Measurements from ENCODE around the gene OR4X1. TPM values are rescaled to one million over a fixed set of nuclear protein-coding genes. Genes with fewer than 3 reads are reported as not detected.
"Not testable (repeated sequence)": the region's sequence is repeated elsewhere in the genome, so short reads cannot be mapped to it uniquely, and the experiment has no call there.

The OR4X1 gene
- total RNA-seq (not detected), polyA plus RNA-seq (not detected)
- long read RNA-seq, donor 1: 0 reads
- long read RNA-seq, donor 2: 0 reads
- long read RNA-seq, donor 3: 0 reads
- long read RNA-seq, donor 4: 0 reads
- long read RNA-seq, donor 5: 0 reads

- Histone ChIP-seq H3K27ac (ENCODE audit: low read depth in 1 of 2, low read length in 1 of 2) (no peak within 1 kb of the TSS), H3K4me3 (no peak within 1 kb of the TSS), H3K4me1 (ENCODE audit: control insufficient read depth in 5 of 5, insufficient read depth in 5 of 5, low read length in 5 of 5) (no peaks in the 10 kb centered on the region), H3K9me3 (ENCODE audit: control insufficient read depth in 4 of 4, insufficient read depth in 3 of 4, low read length in 3 of 4) (no peaks in the 10 kb centered on the region), H3K36me3 (ENCODE audit: control insufficient read depth in 4 of 4, insufficient read depth in 4 of 4, low read length in 4 of 4) (no peaks in the 10 kb centered on the region), H3K27me3 (ENCODE audit: control insufficient read depth in 3 of 3, insufficient read depth in 3 of 3, low read length in 2 of 3) (no peaks in the 10 kb centered on the region), H3K9ac (ENCODE audit: insufficient read depth in 1 of 2, low read length in 2 of 2) (no peak within 1 kb of the TSS)
- TF ChIP-seq CTCF (IDR thresholded peaks at IDR 0.05; ENCODE audit: control extremely low read depth, extremely low read depth): no peak
- whole genome bisulfite sequencing, 2 donors: 35 to 36% methylated on average over 3 of the region's 3 CpGs
- DNase-seq (no peak), ATAC-seq (ENCODE audit: insufficient read depth, low FRiP score) (no peak)
Measured at GRCh38 chr11:48263423-48263911, at the start of gene OR4X1. Gene OR4X1, plus strand, starts transcription at chr11:48263861. Its CDS starts 0 bp downstream, at chr11:48263861.

GRCh38 chr11:48216510-48216909 is 47.2 kb upstream of the OR4X1 start, which contains the start of gene OR4B1:
Gene OR4B1, plus strand, starts transcription at chr11:48216810. Its CDS starts 0 bp downstream, at chr11:48216810.
- no peaks in the 10 kb centered on the region for H3K36me3 ChIP-seq (ENCODE audit: control insufficient read depth in 4 of 4, insufficient read depth in 4 of 4, low read length in 4 of 4)
- WGBS, 2 donors: 70 to 76% methylated on average over 2 of the region's 2 CpGs

GRCh38 chr11:48228761-48229160 is 34.9 kb upstream of the OR4X1 start:
- H3K9me3 ChIP-seq (ENCODE audit: control insufficient read depth in 4 of 4, insufficient read depth in 3 of 4, low read length in 3 of 4): peaks cover 0 to 12% (median 4%) of the 10 kb centered on the region in 4 donors
- no peak overlapping the region for H3K27ac ChIP-seq (ENCODE audit: low read depth in 1 of 2, low read length in 1 of 2)
- TF ChIP-seq CTCF (IDR thresholded peaks at IDR 0.05; ENCODE audit: control extremely low read depth, extremely low read depth): no peak
- WGBS, 2 donors: 82 to 89% methylated on average over 18 of the region's 18 CpGs
- no peaks in the 10 kb centered on the region for H3K36me3 ChIP-seq (ENCODE audit: control insufficient read depth in 4 of 4, insufficient read depth in 4 of 4, low read length in 4 of 4)
- no peaks in the 10 kb centered on the region for H3K27me3 ChIP-seq (ENCODE audit: control insufficient read depth in 3 of 3, insufficient read depth in 3 of 3, low read length in 2 of 3)
- no peak overlapping the region for H3K4me3 ChIP-seq
- H3K4me1 ChIP-seq (ENCODE audit: control insufficient read depth in 5 of 5, insufficient read depth in 5 of 5, low read length in 5 of 5): no peaks in the 10 kb centered on the region
- DNase-seq: no peak
- no peak overlapping the region for H3K9ac ChIP-seq (ENCODE audit: insufficient read depth in 1 of 2, low read length in 2 of 2)
- ATAC-seq (ENCODE audit: insufficient read depth, low FRiP score): no peak

More at GRCh38 chr11:48216510-48216909, 47.2 kb upstream of the OR4X1 start, which contains the start of gene OR4B1:
- no peak for TF ChIP-seq CTCF (IDR thresholded peaks at IDR 0.05; ENCODE audit: control extremely low read depth, extremely low read depth)
- ATAC-seq (ENCODE audit: insufficient read depth, low FRiP score) (no peak), DNase-seq (no peak)
- Histone ChIP-seq H3K4me1 (ENCODE audit: control insufficient read depth in 5 of 5, insufficient read depth in 5 of 5, low read length in 5 of 5) (no peaks in the 10 kb centered on the region), H3K27me3 (ENCODE audit: control insufficient read depth in 3 of 3, insufficient read depth in 3 of 3, low read length in 2 of 3) (no peaks in the 10 kb centered on the region), H3K9ac (ENCODE audit: insufficient read depth in 1 of 2, low read length in 2 of 2) (no peak within 1 kb of the TSS), H3K27ac (ENCODE audit: low read depth in 1 of 2, low read length in 1 of 2) (no peak within 1 kb of the TSS), H3K4me3 (no peak within 1 kb of the TSS), H3K9me3 (ENCODE audit: control insufficient read depth in 4 of 4, insufficient read depth in 3 of 4, low read length in 3 of 4) (peaks cover 0 to 4% (median under 1%) of the 10 kb centered on the region in 4 donors)

GRCh38 chr11:48230057-48230456 is 33.6 kb upstream of the OR4X1 start:
- not testable (repeated sequence) for H3K36me3 ChIP-seq (ENCODE audit: control insufficient read depth in 4 of 4, insufficient read depth in 4 of 4, low read length in 4 of 4); H3K9ac ChIP-seq (ENCODE audit: insufficient read depth in 1 of 2, low read length in 2 of 2); H3K27ac ChIP-seq (ENCODE audit: low read depth in 1 of 2, low read length in 1 of 2); ATAC-seq (ENCODE audit: insufficient read depth, low FRiP score); H3K27me3 ChIP-seq (ENCODE audit: control insufficient read depth in 3 of 3, insufficient read depth in 3 of 3, low read length in 2 of 3); DNase-seq; H3K4me1 ChIP-seq (ENCODE audit: control insufficient read depth in 5 of 5, insufficient read depth in 5 of 5, low read length in 5 of 5); H3K4me3 ChIP-seq
- 88 to 90% methylated on average over 11 of the region's 11 CpGs for WGBS, 2 donors
- peaks cover 0 to 12% (median 4%) of the 10 kb centered on the region in 4 donors for H3K9me3 ChIP-seq (ENCODE audit: control insufficient read depth in 4 of 4, insufficient read depth in 3 of 4, low read length in 3 of 4)
